ENCODE measurements around the gene DKK1. TPM values are rescaled to one million over a fixed set of nuclear protein-coding genes. Genes with fewer than 3 reads are reported as not detected.

DKK1 gene
- total and polyA plus RNA-seq, 2 of the 4 experiments (the other 2 are of a cell fraction), result 97.6 to 116 TPM

- POLR2A ChIA-PET (ENCODE audit: unreplicated experiment), result no interaction called here
- ATAC-seq (ENCODE audit: low read depth) (no peak), DNase-seq (no peak)
- no peak overlapping the region for H4K91ac ChIP-seq (ENCODE audit: insufficient read depth, low read depth, low read length)
- H2AK5ac ChIP-seq (ENCODE audit: low read depth, low read length), result no peak overlapping the region
- H2AK9ac ChIP-seq (replicated peaks; ENCODE audit: low read depth, low read length, poor library complexity), result no peak overlapping the region
- no peak overlapping the region for H3K9ac ChIP-seq (ENCODE audit: low read depth, low read length)
- H3K23ac ChIP-seq (ENCODE audit: low read depth, low read length), result no peak overlapping the region
- H4K5ac ChIP-seq (ENCODE audit: low read depth, low read length), result no peak overlapping the region
- CTCF ChIA-PET, result interaction anchor here (1.0 kb wide), 1 partner anchor 842 kb away, joined by 3 read pairs; no protein-coding TSS in a partner anchor
- no TSS peak for BruUV-seq (replicated peaks)
- no peak overlapping the region for H2BK120ac ChIP-seq (ENCODE audit: low read depth, low read length)
- 0 out of 2 replicates have a peak, but pooled peaks cover 2% of the 10 kb centered on the region for H3K4me1 ChIP-seq (ENCODE audit: control insufficient read depth, insufficient read depth, low read length)
- no peak overlapping the region for H2BK20ac ChIP-seq (ENCODE audit: low read depth, low read length)
- WGBS, 2 experiments (ENCODE audit: extremely low coverage in 2 of 2, insufficient read length in 1 of 2), result no CpG with 5 or more reads among the region's 1 CpG
- no peak overlapping the region for H3K18ac ChIP-seq (ENCODE audit: low read depth, low read length)
- no peak overlapping the region for H3K14ac ChIP-seq (replicated peaks; ENCODE audit: low read depth, low read length)
- TF ChIP-seq POLR2A (IDR thresholded peaks at IDR 0.05; ENCODE audit: low read depth, low read length), result no peak
- TF ChIP-seq MAZ (IDR thresholded peaks at IDR 0.05; ENCODE audit: borderline replicate concordance, low read depth, low read length), result no peak
- TF ChIP-seq MXI1 (IDR thresholded peaks at IDR 0.05; ENCODE audit: borderline replicate concordance, low read depth, low read length), result no peak
- no peak for TF ChIP-seq CEBPB (IDR thresholded peaks at IDR 0.05; ENCODE audit: low read depth, low read length)
- no peak for TF ChIP-seq CHD1 (IDR thresholded peaks at IDR 0.05; ENCODE audit: low read depth, low read length)
- TF ChIP-seq FOS (IDR thresholded peaks at IDR 0.05; ENCODE audit: low read depth, low read length), result no peak
- no peak for TF ChIP-seq BHLHE40 (IDR thresholded peaks at IDR 0.05; ENCODE audit: low read depth, low read length)
- no peak for TF ChIP-seq RFX5 (IDR thresholded peaks at IDR 0.05; ENCODE audit: low read depth, low read length)
- TF ChIP-seq NFE2L2 (IDR thresholded peaks at IDR 0.05; ENCODE audit: low read depth, low read length), result no peak
- no peak for TF ChIP-seq RAD21 (IDR thresholded peaks at IDR 0.05; ENCODE audit: low read length)
- no peak for TF ChIP-seq RCOR1 (IDR thresholded peaks at IDR 0.05; ENCODE audit: insufficient replicate concordance, low read length)
- no peak for TF ChIP-seq USF2 (IDR thresholded peaks at IDR 0.05; ENCODE audit: low read depth, low read length)
- TF ChIP-seq ELK1 (IDR thresholded peaks at IDR 0.05; ENCODE audit: borderline replicate concordance, low read depth, low read length), result no peak
- no peak for TF ChIP-seq CTCF (conservative IDR thresholded peaks at IDR 0.05; ENCODE audit: low read depth, low read length)
- H2AFZ ChIP-seq (replicated peaks; ENCODE audit: low read length, poor library complexity), result no peak overlapping the region
- H3K36me3 ChIP-seq (ENCODE audit: control insufficient read depth, insufficient read depth, low read length), result no peaks in the 10 kb centered on the region
- H3K4me3 ChIP-seq (ENCODE audit: insufficient read depth, low read depth, low read length), result no peak overlapping the region
- dilution Hi-C loops (cut with HindIII; ENCODE audit: low sequenced_read_pairs, unreplicated experiment) (no loop called here), intact Hi-C loops (cut with micrococcal nuclease) (no loop called here), in situ Hi-C loops (cut with MboI; ENCODE audit: low sequenced_read_pairs) (no loop called here)
- H3K4me2 ChIP-seq (ENCODE audit: low read depth, low read length), result no peak overlapping the region
- no peak overlapping the region for H2BK5ac ChIP-seq (ENCODE audit: low read depth, low read length, poor library complexity, severe bottlenecking)
- H3K27me3 ChIP-seq (ENCODE audit: control insufficient read depth, insufficient read depth, low read length), result no peaks in the 10 kb centered on the region
- H3K9me3 ChIP-seq (ENCODE audit: control insufficient read depth, insufficient read depth, low read length), result no peaks in the 10 kb centered on the region
- H2BK15ac ChIP-seq (ENCODE audit: low read depth, low read length), result no peak overlapping the region
- no peak overlapping the region for H3K27ac ChIP-seq (ENCODE audit: insufficient read depth, low read length)
- H4K8ac ChIP-seq (ENCODE audit: low read depth in 2 of 2, low read length in 2 of 2), result no peak overlapping the region
- no peaks in the 10 kb centered on the region for H3K79me1 ChIP-seq (ENCODE audit: low read depth in 1 of 2, low read length in 2 of 2)
- no peak overlapping the region for H3K4ac ChIP-seq (ENCODE audit: low read depth, low read length)
- no peak overlapping the region for H3K56ac ChIP-seq (ENCODE audit: extremely low read depth, insufficient read depth, low read length)
- H3K9me1 ChIP-seq (ENCODE audit: insufficient read depth, low read length), result no peaks in the 10 kb centered on the region
- H4K20me1 ChIP-seq (ENCODE audit: insufficient read depth, low read length), result no peaks in the 10 kb centered on the region
Observed at GRCh38 chr10:52280051-52280450, 34.0 kb upstream of the DKK1 start.

All from IMR-90 (cell line).